GM19099 (cell line): ENCODE data around the gene LIN7B.

Experiments
- POLR2A ChIP-seq: IDR thresholded peaks from 3 replicates; pipeline ENCODE4 v1.6.1; 2011; ENCODE audit warnings: low read depth; ENCODE audit not compliant: insufficient read length; ENCODE audit errors: extremely low read depth

LIN7B gene

GRCh38 chr19:49148784-49149651, 34.8 kb downstream of the LIN7B start:
- no peak for TF ChIP-seq POLR2A

- no peak for TF ChIP-seq POLR2A
Observed at GRCh38 chr19:49149652-49150105, 35.5 kb downstream of the LIN7B start.

GRCh38 chr19:49150106-49150943, 36.2 kb downstream of the LIN7B start:
- no peak for TF ChIP-seq POLR2A

- TF ChIP-seq POLR2A, result no peak
Observed at GRCh38 chr19:49150944-49151243, 36.7 kb downstream of the LIN7B start.

- TF ChIP-seq POLR2A, result no peak
Observed at GRCh38 chr19:49151267-49152118, 37.3 kb downstream of the LIN7B start.

GRCh38 chr19:49152119-49152550, 38.0 kb downstream of the LIN7B start:
- TF ChIP-seq POLR2A, result no peak

GRCh38 chr19:49153167-49153809, 39.1 kb downstream of the LIN7B start:
- no peak for TF ChIP-seq POLR2A

- no peak for TF ChIP-seq POLR2A
Observed at GRCh38 chr19:49154279-49154678, 40.1 kb downstream of the LIN7B start.

GRCh38 chr19:49155005-49155819, 41.0 kb downstream of the LIN7B start, which contains the start of gene HRC:
TSS of gene HRC (minus strand) at chr19:49155396. CDS start at chr19:49155237, 159 bp downstream.
- no peak for TF ChIP-seq POLR2A

GRCh38 chr19:49155820-49156346, 41.7 kb downstream of the LIN7B start:
- TF ChIP-seq POLR2A, result no peak

GRCh38 chr19:49157445-49158224, 43.5 kb downstream of the LIN7B start, which contains the start of gene TRPM4:
TSS of gene TRPM4 (plus strand) at chr19:49157792. CDS start at chr19:49157867, 75 bp downstream.
- TF ChIP-seq POLR2A, result no peak

- no peak for TF ChIP-seq POLR2A
Observed at GRCh38 chr19:49160450-49161189, 46.5 kb downstream of the LIN7B start.

GRCh38 chr19:49161987-49162386, 47.8 kb downstream of the LIN7B start:
- TF ChIP-seq POLR2A, result no peak
